Stimulated activated CD4-positive, alpha-beta T cell treated with anti-CD3 and anti-CD28 coated beads, Interleukin-2, amount 100 ng/mL, for 48 hours (primary cell): ENCODE measurements around the gene MAGI1.
"Not testable (repeated sequence)": the region's sequence is repeated elsewhere in the genome, so short reads cannot be mapped to it uniquely, and the experiment has no call there.

Experiments used
- DNase-seq, 2 donors: peaks; one replicate each; pipeline ENCODE4 v3.0.0-alpha.2; 2020

Gene MAGI1

DNA sequence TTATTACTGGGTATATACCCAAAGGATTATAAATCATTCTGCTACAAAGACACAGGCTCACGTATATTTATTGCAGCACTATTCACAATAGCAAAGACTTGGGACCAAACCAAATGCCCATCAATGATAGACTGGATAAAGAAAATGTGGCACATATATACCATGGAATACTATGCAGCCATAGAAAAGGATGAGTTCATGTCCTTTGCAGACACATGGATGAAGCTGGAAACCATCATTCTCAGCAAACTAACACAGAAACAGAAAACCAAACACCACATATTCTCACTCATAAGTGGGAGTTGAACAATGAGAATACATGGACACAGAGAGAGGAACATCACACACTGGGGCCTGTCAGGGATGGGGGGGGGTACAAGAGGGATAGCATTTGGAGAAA, 495.3 kb downstream of the MAGI1 start:
- DNase-seq: not testable (repeated sequence)

DNA sequence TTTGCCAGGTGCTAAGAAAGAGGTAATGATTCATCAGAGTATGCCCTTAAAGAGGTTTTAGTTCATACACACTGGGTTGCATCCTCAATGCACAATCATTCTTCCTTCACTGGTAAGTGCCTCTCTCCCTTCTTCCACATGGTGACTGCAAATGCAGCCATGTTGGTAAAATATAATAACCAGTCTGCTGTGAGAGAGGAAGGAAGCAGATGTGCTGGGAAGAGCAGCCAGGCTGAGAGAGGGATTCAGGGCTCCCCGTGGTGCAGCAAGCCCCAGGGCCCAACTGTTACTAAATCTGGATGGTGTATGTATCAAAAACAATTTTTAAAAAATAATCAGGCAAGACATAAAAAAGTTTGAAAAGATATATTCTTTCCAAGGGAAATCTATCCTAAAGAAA, 498.1 kb downstream of the MAGI1 start:
- no peak for DNase-seq

DNA sequence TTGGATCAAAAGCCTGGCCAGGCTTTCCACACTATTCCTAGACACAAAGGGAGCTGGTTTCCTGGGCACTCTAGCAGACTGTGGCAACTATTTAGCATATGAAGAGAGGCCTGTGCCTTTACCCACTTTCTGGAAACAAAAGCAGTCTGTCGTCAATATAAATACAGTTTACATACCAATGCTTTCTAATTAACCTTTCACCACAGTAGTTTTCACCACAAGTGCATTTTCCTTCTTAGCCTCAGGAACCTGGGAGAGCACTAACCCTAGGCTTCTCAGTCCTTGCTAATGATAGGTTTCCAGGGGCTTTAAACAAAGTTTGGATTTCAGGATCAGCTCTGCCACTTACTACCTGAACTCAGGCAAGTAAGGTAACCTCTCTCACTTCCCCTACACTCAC, 499.1 kb downstream of the MAGI1 start:
- no peak for DNase-seq

DNA sequence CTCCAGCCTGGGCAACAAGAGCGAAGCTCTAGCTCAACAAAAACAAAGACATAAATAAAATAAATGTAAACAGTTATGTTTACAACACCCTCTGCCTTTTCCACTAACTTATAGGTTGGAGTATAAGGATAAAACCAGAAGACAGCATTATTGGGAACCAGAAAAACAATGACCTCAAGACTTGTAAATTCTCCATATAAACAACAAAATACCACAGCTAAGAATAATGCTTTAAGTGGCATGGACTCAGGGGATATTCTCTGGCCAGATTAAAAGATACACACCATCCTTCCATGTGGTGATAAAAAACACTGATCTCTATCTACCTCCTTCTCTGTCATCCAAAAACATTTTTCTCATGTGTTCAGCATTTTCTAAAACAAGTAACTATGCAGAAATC, 500.6 kb downstream of the MAGI1 start:
- no peak for DNase-seq

DNA sequence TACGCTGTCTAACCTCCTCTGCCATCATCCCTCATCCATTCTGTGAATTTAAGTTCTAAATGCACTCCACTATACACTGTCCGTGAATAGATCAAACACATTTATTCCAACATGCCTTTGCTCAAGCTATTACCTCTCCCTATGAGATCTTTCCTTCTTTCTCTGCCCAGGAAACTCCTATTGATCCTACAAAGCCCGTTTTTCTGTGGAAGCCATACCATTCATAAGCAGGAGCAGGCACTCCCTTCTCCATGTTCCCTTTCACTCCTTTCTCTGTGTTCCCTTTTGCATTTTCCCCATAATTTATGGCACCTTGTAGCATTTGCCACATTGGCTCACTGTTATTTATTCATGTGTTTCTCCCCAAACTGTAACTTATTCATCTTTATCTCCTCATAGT, 501.6 kb downstream of the MAGI1 start:
- no peak for DNase-seq

DNA sequence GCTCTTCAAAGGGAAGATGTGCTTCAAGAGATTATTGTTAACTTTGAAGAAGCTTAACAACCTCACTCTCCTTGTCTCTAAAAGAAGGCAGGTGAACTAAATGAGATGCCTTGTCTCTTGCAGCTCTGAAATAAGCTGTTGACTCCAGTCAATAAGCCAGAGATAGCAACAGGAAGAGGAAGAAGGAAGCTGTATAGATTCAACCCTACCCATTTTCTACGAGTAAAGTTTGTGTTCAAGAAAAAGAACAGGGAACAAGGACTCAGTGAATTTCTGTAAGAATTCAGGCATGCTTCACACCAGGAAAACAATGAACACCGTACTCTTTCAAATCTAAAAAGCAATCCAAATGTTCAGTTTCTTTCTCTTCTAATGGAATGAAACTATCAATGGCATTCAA, 503.5 kb downstream of the MAGI1 start:
- no peak for DNase-seq

DNA sequence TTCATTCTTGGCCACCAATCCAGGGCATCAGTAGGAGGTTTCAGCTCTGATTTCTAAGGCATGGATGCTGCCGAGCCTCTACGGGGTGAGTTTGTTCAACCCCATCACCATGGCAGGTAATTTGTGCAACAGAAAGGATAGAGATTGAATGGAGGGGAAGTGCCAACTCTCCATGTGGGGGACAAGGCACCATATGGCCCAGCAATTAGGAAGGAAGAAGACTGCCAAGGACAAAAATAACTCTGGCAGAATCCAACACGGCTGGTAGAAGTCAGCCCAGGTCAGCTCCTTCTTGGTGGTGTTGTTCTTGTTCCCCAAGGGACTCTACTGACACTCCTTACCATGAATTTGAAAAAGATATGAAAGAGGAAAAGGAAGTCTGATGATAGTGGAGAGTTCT, 503.9 kb downstream of the MAGI1 start:
- DNase-seq: no peak

DNA sequence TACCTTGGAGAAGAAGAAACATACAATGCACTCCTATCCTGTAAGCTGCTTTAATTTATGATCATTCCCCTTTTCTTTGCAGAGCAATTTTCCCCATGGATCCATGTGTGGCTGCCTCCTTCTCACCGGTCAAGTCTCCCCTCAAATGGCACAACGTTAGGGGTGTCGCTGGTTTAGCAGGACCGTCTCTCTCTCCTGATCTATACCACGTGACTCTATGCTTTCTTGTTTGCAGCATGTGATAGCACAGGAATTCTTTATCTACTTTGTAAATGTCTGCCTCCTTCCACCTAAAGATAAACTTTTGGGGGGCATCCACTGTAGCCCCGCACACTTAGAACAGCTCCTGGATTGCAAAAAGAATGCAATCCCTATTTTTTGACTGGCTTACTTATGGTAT, 506.0 kb downstream of the MAGI1 start:
- DNase-seq: no peak

DNA sequence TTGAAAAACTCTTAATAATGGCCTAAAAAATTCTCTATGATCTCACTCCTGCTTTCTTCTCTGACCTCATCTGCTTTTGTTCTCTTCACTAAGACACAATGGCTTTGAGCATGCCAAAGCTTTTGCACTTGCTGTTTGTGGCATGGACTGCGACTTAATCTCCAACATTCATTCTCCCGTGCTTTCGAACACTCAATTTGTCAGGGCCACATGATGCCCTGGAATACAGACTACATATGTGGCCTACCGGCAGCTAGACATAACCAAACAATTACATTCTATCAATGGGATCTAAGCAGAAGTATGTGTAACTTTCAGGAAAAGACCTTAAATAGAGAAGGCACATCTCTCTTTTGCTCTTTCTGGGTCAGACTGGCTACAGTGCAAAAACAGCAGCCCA, 506.5 kb downstream of the MAGI1 start:
- DNase-seq: no peak

DNA sequence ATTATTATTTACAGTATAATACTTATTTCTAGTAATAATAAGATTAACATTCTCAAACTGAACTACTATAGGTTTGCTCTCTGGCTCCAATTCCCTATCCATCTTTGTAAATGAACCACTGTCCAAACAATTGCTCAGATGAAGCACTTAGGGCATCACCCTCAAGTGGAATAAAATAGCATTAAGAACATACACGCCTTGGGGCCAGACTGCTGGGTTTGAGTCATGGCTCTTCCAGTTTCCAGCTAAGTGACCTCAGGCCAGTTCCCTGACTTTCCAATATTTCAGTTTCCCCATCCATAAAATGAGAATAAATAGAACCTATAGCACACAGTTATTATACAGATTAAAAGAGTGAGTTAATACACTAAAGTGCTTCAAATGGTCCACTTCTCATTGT, 507.2 kb downstream of the MAGI1 start:
- no peak for DNase-seq

DNA sequence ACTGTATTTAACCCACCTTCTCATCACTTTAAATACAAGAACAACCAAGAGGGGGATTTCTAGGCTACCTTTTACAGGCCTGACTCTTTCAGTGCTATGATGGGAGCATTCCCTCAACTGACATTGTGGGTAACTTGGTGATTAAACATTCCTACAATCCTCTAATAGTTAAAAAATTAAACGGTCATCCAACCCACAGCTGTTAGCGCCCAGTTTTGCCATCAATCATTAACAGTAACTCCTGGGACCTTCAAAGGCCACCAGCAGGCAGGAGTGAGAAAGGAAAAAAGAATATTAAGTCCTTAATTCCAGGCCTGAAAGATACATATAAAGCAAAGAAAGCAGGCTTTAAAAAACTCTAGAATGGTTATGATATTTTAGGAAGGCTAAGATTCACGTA, 512.1 kb downstream of the MAGI1 start:
- DNase-seq: no peak

DNA sequence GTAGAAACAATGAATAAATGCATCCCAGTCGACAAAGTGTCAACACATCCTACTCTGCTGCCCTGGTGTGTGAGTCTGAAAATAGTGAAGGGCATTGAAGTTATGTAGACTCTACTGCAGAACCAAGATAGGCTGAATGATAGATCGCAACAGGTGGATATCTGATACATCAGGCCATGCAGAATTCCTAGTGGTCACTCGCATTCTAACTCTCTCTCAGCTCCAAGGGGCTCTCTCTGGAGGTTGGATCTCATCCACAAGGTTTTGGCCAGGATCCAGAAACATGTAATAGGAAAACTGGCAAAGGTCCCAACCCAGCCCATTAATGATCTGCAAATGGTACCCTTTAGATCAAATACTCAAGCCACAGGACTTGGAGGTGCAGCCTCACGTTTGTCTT, 514.1 kb downstream of the MAGI1 start:
- no peak for DNase-seq

DNA sequence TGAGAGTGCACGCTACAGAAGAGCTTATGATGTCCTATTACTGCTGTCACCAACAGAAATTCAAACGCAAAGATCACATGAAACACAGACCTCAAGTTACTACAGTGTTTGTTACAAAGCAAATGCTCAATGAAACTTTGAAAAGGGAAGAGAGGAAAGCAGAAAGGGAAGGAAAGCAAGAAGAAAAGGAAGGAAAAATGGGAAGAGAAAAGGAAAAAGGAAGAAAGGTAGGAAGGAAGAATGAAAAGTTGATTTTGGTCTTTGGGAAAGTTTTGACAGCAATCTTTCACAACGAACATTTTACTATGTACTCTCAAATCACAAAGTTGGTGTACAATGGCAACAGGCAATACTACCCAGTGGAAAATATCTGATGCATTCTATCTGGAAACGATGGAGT, 514.8 kb downstream of the MAGI1 start:
- DNase-seq: no peak

DNA sequence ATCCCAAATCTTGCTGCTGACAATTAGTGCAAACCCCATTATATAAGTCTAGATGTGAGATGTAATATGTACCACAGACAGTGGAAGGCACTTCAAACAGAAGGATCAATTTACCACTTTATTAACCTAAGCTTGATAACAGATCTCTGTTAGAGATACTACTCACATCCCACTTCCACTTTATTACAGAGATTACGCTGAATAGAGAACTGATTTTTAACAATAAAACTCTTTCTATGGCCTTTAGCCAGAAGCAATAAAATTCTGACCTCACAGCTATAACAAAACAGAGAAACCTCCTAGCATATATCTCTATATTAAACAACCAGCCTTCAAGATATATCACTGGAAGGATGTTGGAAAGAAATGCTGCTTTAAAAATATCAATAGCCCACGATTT, 517.7 kb downstream of the MAGI1 start:
- no peak for DNase-seq

DNA sequence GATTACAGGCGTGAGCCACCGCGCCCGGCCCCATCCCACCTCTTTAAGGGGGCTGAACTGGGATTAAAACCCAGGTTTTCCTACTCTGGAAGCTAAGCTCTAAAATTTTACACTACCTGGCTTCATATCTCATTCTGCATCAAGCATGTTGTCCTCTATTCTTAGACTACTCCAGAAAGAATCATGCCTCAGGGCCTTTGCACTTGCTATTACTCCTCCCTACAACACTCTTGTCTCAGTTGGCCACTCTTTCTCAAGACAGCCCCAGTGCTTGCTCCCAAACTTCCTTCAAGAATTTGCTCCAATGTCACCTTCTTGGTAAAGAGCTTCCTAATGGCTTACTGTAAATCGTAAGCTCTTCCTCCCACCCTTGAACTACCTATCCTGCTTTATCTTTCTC, 521.7 kb downstream of the MAGI1 start:
- no peak for DNase-seq

DNA sequence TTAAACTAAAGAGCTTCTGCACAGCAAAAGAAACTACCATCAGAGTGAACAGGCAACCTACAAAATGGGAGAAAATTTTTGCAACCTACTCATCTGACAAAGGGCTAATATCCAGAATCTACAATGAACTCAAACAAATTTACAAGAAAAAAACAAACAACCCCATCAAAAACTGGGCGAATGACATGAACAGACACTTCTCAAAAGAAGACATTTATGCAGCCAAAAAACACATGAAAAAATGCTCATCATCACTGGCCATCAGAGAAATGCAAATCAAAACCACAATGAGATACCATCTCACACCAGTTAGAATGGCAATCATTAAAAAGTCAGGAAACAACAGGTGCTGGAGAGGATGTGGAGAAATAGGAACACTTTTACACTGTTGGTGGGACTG, 524.4 kb downstream of the MAGI1 start:
- DNase-seq: not testable (repeated sequence)

DNA sequence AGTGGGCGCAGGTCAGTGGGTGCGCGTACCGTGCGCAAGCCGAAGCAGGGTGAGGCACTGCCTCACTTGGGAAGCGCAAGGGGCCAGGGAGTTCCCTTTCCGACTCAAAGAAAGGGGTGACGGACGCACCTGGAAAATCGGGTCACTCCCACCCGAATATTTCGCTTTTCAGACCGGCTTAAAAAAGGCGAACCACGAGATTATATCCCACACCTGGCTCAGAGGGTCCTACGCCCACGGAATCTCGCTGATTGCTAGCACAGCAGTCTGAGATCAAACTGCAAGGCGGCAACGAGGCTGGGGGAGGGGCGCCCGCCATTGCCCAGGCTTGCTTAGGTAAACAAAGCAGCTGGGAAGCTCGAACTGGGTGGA, 529.3 kb downstream of the MAGI1 start:
- DNase-seq: not testable (repeated sequence)

DNA sequence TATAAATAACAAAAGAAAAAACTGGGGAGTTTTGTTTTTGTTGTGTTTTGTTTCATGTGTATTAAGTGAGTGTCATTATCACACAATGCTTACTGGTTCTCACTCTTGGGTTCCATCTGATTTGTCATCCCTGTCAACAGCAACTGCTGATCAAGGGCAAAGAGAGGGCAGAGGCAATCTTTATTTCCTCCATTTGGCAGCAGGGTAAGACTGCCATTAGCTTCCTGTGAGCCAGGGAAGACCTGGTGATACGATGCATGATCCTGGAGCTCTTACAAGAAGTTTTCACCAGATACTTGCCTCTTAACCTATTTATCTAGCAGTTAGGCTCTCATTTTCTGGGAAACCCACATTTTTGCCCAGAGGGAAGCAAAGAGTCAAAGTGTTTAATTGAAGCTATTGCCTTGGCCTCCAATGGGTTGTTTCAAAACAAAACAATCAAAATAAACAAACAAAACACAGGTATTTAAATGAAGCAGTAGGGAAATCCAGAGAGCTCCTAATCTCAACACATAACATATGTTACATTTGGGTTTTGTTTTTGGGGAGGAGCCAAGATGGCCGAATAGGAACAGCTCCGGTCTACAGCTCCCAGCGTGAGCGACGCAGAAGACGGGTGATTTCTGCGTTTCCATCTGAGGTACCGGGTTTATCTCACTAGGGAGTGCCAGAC, 529.8 kb downstream of the MAGI1 start:
- no peak for DNase-seq

DNA sequence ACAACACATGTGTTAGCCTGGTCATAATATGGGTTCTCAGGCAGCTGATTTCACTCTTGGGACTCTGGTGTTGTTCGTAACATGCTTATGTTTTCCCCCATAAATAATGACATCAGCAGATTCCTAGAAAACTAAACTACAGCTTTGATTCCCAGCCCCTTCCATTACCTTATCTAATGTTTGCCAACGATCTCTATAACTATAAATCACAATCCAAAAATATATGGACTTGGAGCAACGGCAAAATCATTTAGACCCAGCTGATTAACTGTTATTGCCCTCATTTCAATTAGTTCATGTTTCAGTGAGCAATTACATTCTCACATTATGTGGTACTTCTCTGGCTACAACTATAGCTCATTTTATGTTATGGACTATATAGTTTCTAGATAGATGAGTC, 531.3 kb downstream of the MAGI1 start:
- no peak for DNase-seq

DNA sequence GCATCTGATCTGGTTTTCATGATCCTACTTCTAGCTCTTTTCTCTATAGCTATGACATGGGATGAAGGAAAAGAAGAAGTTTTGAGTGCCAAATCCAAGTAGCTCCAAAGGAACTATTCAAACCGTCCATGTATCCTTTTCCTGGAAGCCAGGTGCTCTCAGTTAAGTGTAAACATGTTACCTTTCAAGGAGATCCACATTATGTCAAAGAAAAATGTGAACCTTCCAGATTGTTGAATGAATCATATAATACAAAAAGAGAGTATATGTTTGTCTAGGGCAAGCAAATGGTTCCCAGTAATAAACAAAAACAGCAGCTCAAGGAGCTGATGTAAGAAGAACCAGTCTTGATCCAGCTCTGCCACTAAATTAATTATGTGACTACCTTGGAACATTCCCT, 534.9 kb downstream of the MAGI1 start:
- no peak for DNase-seq

DNA sequence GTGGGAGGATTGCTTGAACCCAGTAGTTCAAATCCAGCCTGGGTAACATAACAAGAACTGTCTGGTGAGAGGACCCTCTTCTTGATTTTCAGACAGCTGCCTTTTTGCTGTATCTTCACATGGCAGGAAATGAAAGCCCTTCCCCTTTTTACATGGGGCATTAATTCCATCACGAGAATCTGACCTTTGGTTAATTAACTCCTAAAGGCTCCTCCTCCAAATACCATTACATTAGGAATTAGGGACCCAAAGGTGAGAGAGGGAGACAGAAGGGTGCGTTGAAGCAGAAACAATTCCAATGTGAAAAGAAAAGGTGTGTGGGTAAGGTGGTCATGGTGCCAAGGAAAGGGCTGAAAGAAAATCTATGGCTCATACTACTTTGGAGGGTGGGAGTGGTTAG, 536.2 kb downstream of the MAGI1 start:
- no peak for DNase-seq

DNA sequence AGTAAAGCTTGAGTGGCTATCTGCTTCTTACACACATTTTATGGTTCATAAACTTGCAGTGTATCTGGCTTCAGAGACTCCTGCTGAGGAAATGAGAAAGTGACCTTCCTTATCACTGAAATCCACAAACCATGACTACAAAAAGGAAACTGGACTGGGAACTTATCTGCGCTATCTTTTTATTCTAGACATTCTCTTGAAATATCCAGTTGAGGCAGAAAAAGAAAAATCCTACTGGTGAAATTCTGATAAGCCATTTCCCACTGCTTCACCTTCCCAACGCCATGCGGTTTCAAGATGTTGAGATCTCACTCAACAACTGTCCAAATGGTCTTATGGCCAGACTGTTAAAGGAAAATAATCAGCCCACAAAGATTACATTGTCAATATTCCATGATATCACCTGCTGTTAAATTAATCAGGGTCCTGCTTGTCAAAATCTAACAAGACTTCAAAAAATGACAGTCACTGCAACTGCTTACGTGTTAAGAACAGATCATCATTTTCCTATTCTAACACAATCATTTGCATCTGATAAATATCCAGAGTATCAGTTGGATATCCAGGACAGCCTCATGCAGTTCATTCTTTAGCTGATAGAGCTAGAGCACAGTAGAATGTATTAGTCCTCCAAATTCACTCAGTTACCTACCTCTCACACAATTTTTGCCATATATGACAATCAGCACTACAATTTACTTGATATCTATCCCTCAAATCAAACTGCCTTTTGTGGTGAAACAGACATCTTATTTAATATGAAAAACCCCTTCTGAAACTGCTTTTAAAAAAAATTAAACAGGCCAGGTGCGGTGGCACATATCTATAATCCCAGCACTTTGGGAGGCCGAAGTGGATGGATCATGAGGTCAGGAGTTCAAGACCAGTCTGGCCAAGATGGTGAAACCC, 538.1 kb downstream of the MAGI1 start:
- DNase-seq: no peak

DNA sequence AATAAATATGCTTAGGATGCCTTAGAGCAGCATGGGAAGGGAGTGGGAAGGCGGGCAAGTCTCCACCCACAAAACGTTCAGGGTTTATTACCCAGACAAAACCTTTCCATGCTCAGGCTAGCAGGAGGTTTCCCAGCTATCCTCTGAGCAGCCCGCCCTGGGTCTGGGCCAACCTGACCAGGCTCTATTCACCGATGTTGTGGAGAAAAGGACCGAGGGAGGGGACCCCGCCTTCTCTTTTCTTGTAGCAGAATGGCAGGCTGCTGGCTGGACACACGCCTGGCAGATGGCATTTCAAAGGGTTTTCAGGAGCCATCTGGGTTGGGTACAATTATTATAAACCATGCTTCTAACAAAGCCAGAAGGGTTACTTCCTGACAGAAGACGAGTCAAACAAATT, 540.9 kb downstream of the MAGI1 start:
- DNase-seq: no peak

DNA sequence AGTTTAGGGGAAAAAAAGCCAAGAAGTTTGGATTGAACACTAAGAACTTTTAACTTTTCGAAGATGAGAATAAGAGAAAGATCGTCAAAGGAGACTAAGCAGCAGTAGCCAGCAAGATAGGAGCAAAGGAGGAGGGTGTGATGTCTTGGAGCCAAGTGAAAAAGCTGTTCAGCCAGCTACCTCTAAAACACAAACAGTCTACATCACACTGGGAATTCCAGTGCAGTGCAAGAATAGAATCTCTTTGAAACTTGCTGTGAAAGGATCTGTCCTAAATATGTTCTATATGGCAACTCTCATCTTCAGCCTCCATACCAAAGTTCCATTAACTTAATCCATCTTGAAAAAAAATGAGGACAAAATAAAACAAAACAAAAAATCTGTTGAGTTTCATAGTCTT, 541.5 kb downstream of the MAGI1 start:
- DNase-seq: no peak

DNA sequence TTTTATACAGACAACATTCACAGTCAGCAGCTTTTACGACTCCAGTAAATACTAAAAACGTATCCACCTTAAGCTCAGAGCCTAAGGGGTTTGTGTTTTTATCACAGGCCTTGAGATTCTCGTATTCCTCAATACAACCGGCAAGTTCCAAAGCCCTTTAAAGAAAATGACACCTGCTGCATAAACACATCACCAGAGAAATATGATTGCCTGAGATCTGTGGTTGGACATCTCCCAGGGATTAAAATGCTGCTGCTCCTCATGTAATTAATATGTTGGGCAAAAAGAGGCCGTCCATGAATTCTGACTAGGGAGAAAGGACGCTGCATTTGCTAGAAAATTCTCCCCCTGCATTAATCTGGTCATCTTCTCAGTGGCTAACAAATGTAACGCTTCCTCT, 544.8 kb downstream of the MAGI1 start:
- no peak for DNase-seq
